ENCODE results near the gene MFSD1. TPM values are rescaled to one million over a fixed set of nuclear protein-coding genes. Genes with fewer than 3 reads are reported as not detected.
A peak's percentile ranks its signal among the peaks of the same experiment; 100 is the strongest.

MFSD1 gene
- total RNA-seq, 1 donor from 2014 or later: 21.2 TPM

GRCh38 chr3:158837240-158837639 is 35.4 kb downstream of the MFSD1 start:
- DNase-seq (ENCODE audit: low spot score): no peak
- Mint-ChIP-seq H3K4me1 (ENCODE audit: low read depth) (no peaks in the 10 kb centered on the region), H3K9me3 (no peaks in the 10 kb centered on the region), H3K4me3 (no peak overlapping the region), H3K27ac (no peak overlapping the region), H3K36me3 (ENCODE audit: low read depth) (no peaks in the 10 kb centered on the region), H3K27me3 (ENCODE audit: insufficient read depth) (peaks cover 1% of the 10 kb centered on the region)
- intact Hi-C loops (cut with micrococcal nuclease): no loop called here

- H3K4me1 Mint-ChIP-seq (ENCODE audit: low read depth): no peaks in the 10 kb centered on the region
- no peak overlapping the region for H3K4me3 Mint-ChIP-seq
- intact Hi-C loops (cut with micrococcal nuclease): no loop called here
- no peak for DNase-seq (ENCODE audit: low spot score)
- H3K27ac Mint-ChIP-seq: no peak overlapping the region
- H3K27me3 Mint-ChIP-seq (ENCODE audit: insufficient read depth): no peaks in the 10 kb centered on the region
- H3K36me3 Mint-ChIP-seq (ENCODE audit: low read depth): no peaks in the 10 kb centered on the region
- no peaks in the 10 kb centered on the region for H3K9me3 Mint-ChIP-seq
These were observed 38.1 kb downstream of the MFSD1 start for GRCh38 chr3:158839966-158840365.

GRCh38 chr3:158841387-158841786 is 39.5 kb downstream of the MFSD1 start:
- H3K9me3 Mint-ChIP-seq: no peaks in the 10 kb centered on the region
- peaks cover 6% of the 10 kb centered on the region for H3K4me1 Mint-ChIP-seq (ENCODE audit: low read depth)
- H3K27ac Mint-ChIP-seq: no peak overlapping the region
- no peaks in the 10 kb centered on the region for H3K36me3 Mint-ChIP-seq (ENCODE audit: low read depth)
- DNase-seq (ENCODE audit: low spot score): no peak
- H3K4me3 Mint-ChIP-seq: no peak overlapping the region
- intact Hi-C loops (cut with micrococcal nuclease): no loop called here
- no peaks in the 10 kb centered on the region for H3K27me3 Mint-ChIP-seq (ENCODE audit: insufficient read depth)

GRCh38 chr3:158842976-158843375 is 41.1 kb downstream of the MFSD1 start:
- no peaks in the 10 kb centered on the region for H3K36me3 Mint-ChIP-seq (ENCODE audit: low read depth)

GRCh38 chr3:158845765-158846350 is 44.0 kb downstream of the MFSD1 start:
- intact Hi-C loops (cut with micrococcal nuclease): loop anchor here (1.0 kb wide), 1 partner anchor 414 kb away; no protein-coding TSS in a partner anchor
- H3K4me3 Mint-ChIP-seq: no peak overlapping the region
- H3K36me3 Mint-ChIP-seq (ENCODE audit: low read depth): no peaks in the 10 kb centered on the region
- H3K4me1 Mint-ChIP-seq (ENCODE audit: low read depth): peaks cover 19% of the 10 kb centered on the region
- peak; percentile 9 for DNase-seq (ENCODE audit: low spot score)
- no peaks in the 10 kb centered on the region for H3K9me3 Mint-ChIP-seq
- H3K27me3 Mint-ChIP-seq (ENCODE audit: insufficient read depth): peaks cover 2% of the 10 kb centered on the region
- H3K27ac Mint-ChIP-seq: no peak overlapping the region

More at GRCh38 chr3:158842976-158843375, 41.1 kb downstream of the MFSD1 start:
- Mint-ChIP-seq H3K4me3 (no peak overlapping the region), H3K4me1 (ENCODE audit: low read depth) (peaks cover 17% of the 10 kb centered on the region), H3K27ac (no peak overlapping the region), H3K9me3 (no peaks in the 10 kb centered on the region), H3K27me3 (ENCODE audit: insufficient read depth) (no peaks in the 10 kb centered on the region)
- no peak for DNase-seq (ENCODE audit: low spot score)
- intact Hi-C loops (cut with micrococcal nuclease): no loop called here

- Mint-ChIP-seq H3K4me1 (ENCODE audit: low read depth) (peaks cover 19% of the 10 kb centered on the region), H3K27me3 (ENCODE audit: insufficient read depth) (peaks cover 2% of the 10 kb centered on the region), H3K36me3 (ENCODE audit: low read depth) (no peaks in the 10 kb centered on the region), H3K4me3 (no peak overlapping the region), H3K9me3 (no peaks in the 10 kb centered on the region), H3K27ac (peak overlapping the region; percentile 37)
- no peak for DNase-seq (ENCODE audit: low spot score)
- intact Hi-C loops (cut with micrococcal nuclease): no loop called here
These were observed 45.1 kb downstream of the MFSD1 start for GRCh38 chr3:158846803-158847451.

DNA sequence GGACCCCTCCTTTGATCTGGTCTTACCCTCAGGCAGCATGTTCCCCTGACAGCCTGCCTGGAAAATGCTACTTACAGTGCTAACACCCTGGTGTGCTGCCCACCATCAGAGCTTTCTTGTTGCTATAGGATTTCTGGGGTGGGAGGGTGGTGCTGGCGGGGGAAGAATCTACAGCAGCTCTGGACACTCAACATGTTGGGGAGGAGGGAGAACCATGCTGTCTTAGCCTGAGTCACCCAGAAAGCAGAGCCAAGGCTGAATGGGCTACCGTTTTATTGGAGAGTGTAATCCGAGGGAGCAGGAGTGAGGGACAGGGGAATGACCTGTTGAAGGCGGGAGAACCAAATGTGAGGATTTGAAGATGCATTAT is 45.6 kb downstream of the MFSD1 start:
- Mint-ChIP-seq H3K9me3 (no peaks in the 10 kb centered on the region), H3K36me3 (ENCODE audit: low read depth) (no peaks in the 10 kb centered on the region), H3K4me3 (no peak overlapping the region), H3K4me1 (ENCODE audit: low read depth) (peaks cover 19% of the 10 kb centered on the region), H3K27ac (no peak overlapping the region), H3K27me3 (ENCODE audit: insufficient read depth) (peaks cover 2% of the 10 kb centered on the region)
- intact Hi-C loops (cut with micrococcal nuclease): no loop called here
- DNase-seq (ENCODE audit: low spot score): no peak

GRCh38 chr3:158847885-158848284 is 46.0 kb downstream of the MFSD1 start:
- Mint-ChIP-seq H3K27me3 (ENCODE audit: insufficient read depth) (peaks cover 2% of the 10 kb centered on the region), H3K36me3 (ENCODE audit: low read depth) (no peaks in the 10 kb centered on the region), H3K27ac (no peak overlapping the region), H3K4me1 (ENCODE audit: low read depth) (peaks cover 19% of the 10 kb centered on the region), H3K4me3 (no peak overlapping the region), H3K9me3 (no peaks in the 10 kb centered on the region)
- intact Hi-C loops (cut with micrococcal nuclease): no loop called here
- no peak for DNase-seq (ENCODE audit: low spot score)

DNA sequence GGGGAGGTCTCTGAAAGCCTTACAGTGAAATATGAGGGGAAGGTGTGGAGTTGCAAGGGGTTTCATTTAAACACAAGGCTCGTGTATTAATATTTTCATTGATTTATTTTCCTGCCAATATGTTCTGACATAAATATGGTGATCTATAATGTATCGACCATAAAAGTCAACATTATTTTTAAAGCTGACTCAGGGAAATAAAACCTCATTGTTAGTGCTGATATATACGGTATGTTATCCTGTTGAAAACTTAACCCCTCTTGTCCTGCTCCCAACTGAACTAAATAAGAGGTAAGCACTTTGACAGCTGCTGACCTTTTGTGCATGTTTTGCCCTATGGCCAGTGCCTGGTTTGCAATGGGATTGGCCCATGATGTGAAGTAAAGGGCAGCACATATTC is 47.9 kb downstream of the MFSD1 start:
- Mint-ChIP-seq H3K36me3 (ENCODE audit: low read depth) (no peaks in the 10 kb centered on the region), H3K9me3 (no peaks in the 10 kb centered on the region), H3K4me3 (no peak overlapping the region), H3K27ac (no peak overlapping the region), H3K4me1 (ENCODE audit: low read depth) (peaks cover 19% of the 10 kb centered on the region), H3K27me3 (ENCODE audit: insufficient read depth) (peaks cover 2% of the 10 kb centered on the region)
- no peak for DNase-seq (ENCODE audit: low spot score)
- intact Hi-C loops (cut with micrococcal nuclease): no loop called here

DNA sequence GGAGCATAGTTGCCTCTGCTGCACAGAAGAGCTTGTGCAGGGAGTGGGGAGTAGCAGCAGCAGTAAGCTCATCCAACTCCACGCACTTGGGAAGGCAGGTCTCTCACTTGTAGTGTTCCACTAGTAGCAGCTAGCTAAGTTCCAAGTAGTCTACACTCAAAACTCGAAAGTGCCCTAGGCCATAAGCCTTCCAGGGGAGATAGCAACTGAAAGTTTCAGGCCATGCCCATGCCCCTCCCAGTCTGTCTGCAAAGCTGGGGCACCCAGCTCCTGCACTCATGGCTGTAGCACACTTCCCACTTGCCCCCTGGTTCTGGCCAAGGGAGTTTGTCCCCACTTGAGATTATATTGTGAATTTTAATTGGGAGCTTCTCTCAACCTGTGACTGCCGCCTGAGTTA is 57.5 kb downstream of the MFSD1 start:
- H3K4me3 Mint-ChIP-seq: no peak overlapping the region
- peaks cover 8% of the 10 kb centered on the region for H3K27me3 Mint-ChIP-seq (ENCODE audit: insufficient read depth)
- peaks cover 5% of the 10 kb centered on the region for H3K9me3 Mint-ChIP-seq
- intact Hi-C loops (cut with micrococcal nuclease): no loop called here
- no peak for DNase-seq (ENCODE audit: low spot score)
- no peaks in the 10 kb centered on the region for H3K36me3 Mint-ChIP-seq (ENCODE audit: low read depth)
- H3K4me1 Mint-ChIP-seq (ENCODE audit: low read depth): no peaks in the 10 kb centered on the region
- H3K27ac Mint-ChIP-seq: no peak overlapping the region

GRCh38 chr3:158863247-158863646 is 61.4 kb downstream of the MFSD1 start:
- no peaks in the 10 kb centered on the region for H3K4me1 Mint-ChIP-seq (ENCODE audit: low read depth)
- H3K27me3 Mint-ChIP-seq (ENCODE audit: insufficient read depth): no peaks in the 10 kb centered on the region
- H3K36me3 Mint-ChIP-seq (ENCODE audit: low read depth): no peaks in the 10 kb centered on the region
- intact Hi-C loops (cut with micrococcal nuclease): no loop called here
- no peak overlapping the region for H3K27ac Mint-ChIP-seq
- no peaks in the 10 kb centered on the region for H3K9me3 Mint-ChIP-seq
- no peak overlapping the region for H3K4me3 Mint-ChIP-seq
- DNase-seq (ENCODE audit: low spot score): no peak

- Mint-ChIP-seq H3K4me1 (ENCODE audit: low read depth) (no peaks in the 10 kb centered on the region), H3K27me3 (ENCODE audit: insufficient read depth) (peaks cover 2% of the 10 kb centered on the region), H3K27ac (no peak overlapping the region), H3K4me3 (no peak overlapping the region), H3K36me3 (ENCODE audit: low read depth) (no peaks in the 10 kb centered on the region), H3K9me3 (no peaks in the 10 kb centered on the region)
- intact Hi-C loops (cut with micrococcal nuclease): no loop called here
- DNase-seq (ENCODE audit: low spot score): no peak
These were observed 62.6 kb downstream of the MFSD1 start for GRCh38 chr3:158864492-158864891.

- no peak for DNase-seq (ENCODE audit: low spot score)
- no peak overlapping the region for H3K4me3 Mint-ChIP-seq
- no peaks in the 10 kb centered on the region for H3K27me3 Mint-ChIP-seq (ENCODE audit: insufficient read depth)
- intact Hi-C loops (cut with micrococcal nuclease): no loop called here
- no peaks in the 10 kb centered on the region for H3K36me3 Mint-ChIP-seq (ENCODE audit: low read depth)
- no peak overlapping the region for H3K27ac Mint-ChIP-seq
- no peaks in the 10 kb centered on the region for H3K4me1 Mint-ChIP-seq (ENCODE audit: low read depth)
- H3K9me3 Mint-ChIP-seq: no peaks in the 10 kb centered on the region
These were observed 73.8 kb downstream of the MFSD1 start for GRCh38 chr3:158875700-158876099.

Measured in activated T-helper 1 cell treated with anti-CD3 and anti-CD28 coated beads, Interleukin-12 subunit alpha, Interleukin-12 subunit beta, Interleukin-2, Interleukin-4 antibody, amounts not matched to agents 30 ng/mL and 10 ng/mL and 1 ng/mL, durations not matched to agents 14 hours and 24 hours and 36 hours (primary cell).